ENCODE data around the gene BCR.
A peak's percentile ranks its signal among the peaks of the same experiment; 100 is the strongest.

The BCR gene

GRCh38 chr22:23218053-23218866 is 38.0 kb downstream of the BCR start:
- no peak for DNase-seq

GRCh38 chr22:23218867-23219251 is 38.5 kb downstream of the BCR start:
- peak; percentile 54 for DNase-seq

- no peak for DNase-seq
Observed at GRCh38 chr22:23219317-23219716, 39.0 kb downstream of the BCR start.

GRCh38 chr22:23219822-23220484 is 39.6 kb downstream of the BCR start:
- DNase-seq, result no peak

- DNase-seq, result no peak
Observed at GRCh38 chr22:23220485-23221350, 40.4 kb downstream of the BCR start.

GRCh38 chr22:23221351-23221804 is 41.1 kb downstream of the BCR start:
- DNase-seq, result no peak

- DNase-seq, result no peak
Observed at GRCh38 chr22:23222033-23222792, 41.9 kb downstream of the BCR start.

GRCh38 chr22:23222793-23223568 is 42.7 kb downstream of the BCR start:
- DNase-seq, result no peak

- no peak for DNase-seq
Observed at GRCh38 chr22:23223569-23224317, 43.4 kb downstream of the BCR start.

- no peak for DNase-seq
Observed at GRCh38 chr22:23224846-23225245, 44.5 kb downstream of the BCR start.

GRCh38 chr22:23225337-23225723 is 45.0 kb downstream of the BCR start:
- no peak for DNase-seq

GRCh38 chr22:23225724-23226496 is 45.6 kb downstream of the BCR start:
- no peak for DNase-seq

- DNase-seq, result no peak
Observed at GRCh38 chr22:23226497-23226850, 46.2 kb downstream of the BCR start.

- no peak for DNase-seq
Observed at GRCh38 chr22:23227380-23227779, 47.1 kb downstream of the BCR start.

- DNase-seq, result no peak
Observed at GRCh38 chr22:23228503-23228902, 48.2 kb downstream of the BCR start.

GRCh38 chr22:23229646-23230045 is 49.3 kb downstream of the BCR start:
- DNase-seq, result no peak

GRCh38 chr22:23230348-23231068 is 50.2 kb downstream of the BCR start:
- DNase-seq, result no peak

GRCh38 chr22:23231471-23232093 is 51.3 kb downstream of the BCR start:
- DNase-seq, result no peak
